DMS114 treated with DMSO at 0.1 percent for 48 hours (cell line): ENCODE results near the gene SEC63.
"Not testable (repeated sequence)": the region's sequence is repeated elsewhere in the genome, so short reads cannot be mapped to it uniquely, and the experiment has no call there.

Experiments
- DNase-seq: peaks from one replicate; lab custom pipeline; 2025; ENCODE audit not compliant: unreplicated experiment; lab: John Stamatoyannopoulos, UW

The SEC63 gene

GRCh38 chr6:107957909-107958688 lies at the start of gene SEC63:
Gene SEC63 (minus strand): TSS chr6:107958208. CDS start chr6:107958009, 199 bp downstream.
- peak; percentile 84 for DNase-seq

- DNase-seq = no peak
Measured at GRCh38 chr6:108005961-108006360, 48.0 kb upstream of the SEC63 start.

- no peak for DNase-seq
Measured at GRCh38 chr6:108004861-108005260, 46.9 kb upstream of the SEC63 start.

GRCh38 chr6:108002365-108003221 lies 44.6 kb upstream of the SEC63 start:
- DNase-seq = no peak

- DNase-seq = no peak
Measured at GRCh38 chr6:108001696-108002231, 43.8 kb upstream of the SEC63 start.

GRCh38 chr6:108000259-108000658 lies 42.3 kb upstream of the SEC63 start:
- not testable (repeated sequence) for DNase-seq

- no peak for DNase-seq
Measured at GRCh38 chr6:107999341-107999740, 41.3 kb upstream of the SEC63 start.

- DNase-seq = no peak
Measured at GRCh38 chr6:107991772-107992550, 34.0 kb upstream of the SEC63 start.

- DNase-seq = no peak
Measured at GRCh38 chr6:107991061-107991460, 33.1 kb upstream of the SEC63 start.

GRCh38 chr6:107990587-107990986 lies 32.6 kb upstream of the SEC63 start:
- not testable (repeated sequence) for DNase-seq

- no peak for DNase-seq
Measured at GRCh38 chr6:107989166-107990094, 31.4 kb upstream of the SEC63 start.

- no peak for DNase-seq
Measured at GRCh38 chr6:107988570-107988969, 30.6 kb upstream of the SEC63 start.

GRCh38 chr6:107987805-107988204 lies 29.8 kb upstream of the SEC63 start:
- DNase-seq = no peak

- DNase-seq = no peak
Measured at GRCh38 chr6:107985701-107986100, 27.7 kb upstream of the SEC63 start.

GRCh38 chr6:107983811-107984210 lies 25.8 kb upstream of the SEC63 start:
- no peak for DNase-seq

- DNase-seq = no peak
Measured at GRCh38 chr6:107982486-107982885, 24.5 kb upstream of the SEC63 start.

- no peak for DNase-seq
Measured at GRCh38 chr6:107981695-107982094, 23.7 kb upstream of the SEC63 start.

- DNase-seq = peak; percentile 42
Measured at GRCh38 chr6:107977283-107977682, 19.3 kb upstream of the SEC63 start.

- no peak for DNase-seq
Measured at GRCh38 chr6:107976155-107976783, 18.3 kb upstream of the SEC63 start.
